DMS114 treated with DMSO at 0.1 percent for 48 hours (cell line): ENCODE measurements around the gene SLC19A1.

Experiments
- DNase-seq: peaks from one replicate; lab custom pipeline; 2025; ENCODE audit not compliant: unreplicated experiment; lab: John Stamatoyannopoulos, UW

SLC19A1 gene

DNA sequence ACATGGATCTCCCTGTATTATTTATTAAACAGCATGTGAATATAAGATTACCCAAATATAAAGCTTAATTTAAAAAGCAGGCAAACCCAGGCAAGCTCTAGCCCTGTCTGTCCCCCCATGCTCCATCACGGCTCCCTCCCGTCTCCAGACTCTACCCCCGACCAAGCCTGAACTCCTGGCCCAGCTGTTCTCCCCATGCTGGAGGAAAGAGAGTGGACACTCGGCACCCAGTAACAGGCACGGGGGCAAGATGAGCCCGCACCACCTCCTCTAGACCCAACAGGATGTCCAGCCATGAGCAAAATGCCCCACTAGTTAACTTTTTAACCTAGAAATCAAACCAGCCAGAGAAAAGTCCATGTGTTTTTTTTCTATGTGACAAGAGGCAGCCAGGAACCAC is 19.3 kb downstream of the SLC19A1 start:
- no peak for DNase-seq

DNA sequence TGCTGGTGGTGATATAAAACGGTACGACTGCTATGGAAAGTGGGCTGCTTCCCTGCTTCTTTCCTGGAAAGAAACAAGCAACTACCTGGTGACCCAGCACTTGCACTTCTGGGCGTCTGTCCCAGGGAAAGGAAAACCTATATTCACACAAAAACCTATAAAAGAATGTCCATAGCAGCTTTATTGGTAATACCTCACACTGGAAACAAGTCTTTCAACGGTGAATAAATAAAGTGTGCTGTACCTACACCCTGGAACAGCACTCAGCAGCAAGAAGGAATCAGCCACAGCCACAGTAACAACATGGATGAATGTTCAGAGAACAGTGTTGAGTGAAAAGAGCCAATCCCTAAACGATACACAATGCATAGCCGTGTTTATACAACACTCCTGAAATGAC is 19.9 kb downstream of the SLC19A1 start:
- no peak for DNase-seq

DNA sequence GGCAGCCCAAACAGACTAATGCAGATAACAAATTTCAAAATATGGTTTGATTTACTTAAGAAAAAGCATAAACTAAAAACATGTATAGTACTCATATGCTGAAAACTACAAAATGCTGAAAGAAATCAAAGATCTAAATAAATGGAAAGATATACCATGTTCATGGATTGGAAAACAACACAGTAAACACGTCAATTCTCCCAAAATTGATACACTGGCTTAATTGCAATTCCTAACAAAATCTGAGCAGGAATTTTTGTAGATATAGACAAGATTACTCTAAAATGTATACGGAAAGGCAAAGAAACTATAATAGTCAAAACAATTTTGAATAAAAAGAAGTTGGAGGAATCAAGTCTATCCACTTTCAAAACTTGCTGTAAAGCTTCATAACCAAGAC is 21.0 kb downstream of the SLC19A1 start:
- no peak for DNase-seq

DNA sequence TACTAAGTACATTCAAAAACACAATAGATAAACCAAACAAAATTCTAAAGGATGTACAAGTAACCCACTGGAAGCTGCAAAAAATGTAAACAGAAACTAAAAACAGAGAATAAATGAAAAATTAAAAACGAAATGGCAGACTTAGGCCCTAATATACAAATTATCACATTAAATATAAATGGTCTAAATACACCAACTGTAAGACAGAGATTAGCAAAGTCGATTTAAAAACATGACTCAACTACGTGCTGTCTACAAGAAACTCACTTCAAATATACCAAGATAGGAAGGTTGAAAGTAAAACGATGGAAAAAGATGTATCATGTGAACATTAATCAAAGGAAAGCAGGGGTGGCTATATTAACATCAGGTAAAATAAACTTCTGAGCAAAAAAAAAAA is 23.1 kb downstream of the SLC19A1 start:
- no peak for DNase-seq

DNA sequence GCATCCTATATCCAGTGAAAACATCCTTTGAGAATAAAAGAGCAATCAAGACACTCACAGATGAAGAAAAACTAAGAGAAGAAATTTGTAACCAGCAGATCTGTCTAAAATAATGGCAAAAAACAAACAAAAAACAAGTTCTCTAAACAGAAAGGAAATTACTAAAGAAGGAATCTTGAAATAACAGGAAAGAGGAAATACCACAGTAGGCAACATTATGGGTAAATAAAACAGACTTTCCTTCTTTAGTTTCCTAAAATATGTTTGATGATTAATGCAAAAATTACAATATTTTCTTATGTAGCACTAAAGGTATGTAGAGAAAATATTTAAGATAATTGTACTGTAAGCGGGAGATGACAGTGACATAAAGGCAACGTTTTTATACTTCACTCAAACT is 23.5 kb downstream of the SLC19A1 start:
- DNase-seq: no peak

DNA sequence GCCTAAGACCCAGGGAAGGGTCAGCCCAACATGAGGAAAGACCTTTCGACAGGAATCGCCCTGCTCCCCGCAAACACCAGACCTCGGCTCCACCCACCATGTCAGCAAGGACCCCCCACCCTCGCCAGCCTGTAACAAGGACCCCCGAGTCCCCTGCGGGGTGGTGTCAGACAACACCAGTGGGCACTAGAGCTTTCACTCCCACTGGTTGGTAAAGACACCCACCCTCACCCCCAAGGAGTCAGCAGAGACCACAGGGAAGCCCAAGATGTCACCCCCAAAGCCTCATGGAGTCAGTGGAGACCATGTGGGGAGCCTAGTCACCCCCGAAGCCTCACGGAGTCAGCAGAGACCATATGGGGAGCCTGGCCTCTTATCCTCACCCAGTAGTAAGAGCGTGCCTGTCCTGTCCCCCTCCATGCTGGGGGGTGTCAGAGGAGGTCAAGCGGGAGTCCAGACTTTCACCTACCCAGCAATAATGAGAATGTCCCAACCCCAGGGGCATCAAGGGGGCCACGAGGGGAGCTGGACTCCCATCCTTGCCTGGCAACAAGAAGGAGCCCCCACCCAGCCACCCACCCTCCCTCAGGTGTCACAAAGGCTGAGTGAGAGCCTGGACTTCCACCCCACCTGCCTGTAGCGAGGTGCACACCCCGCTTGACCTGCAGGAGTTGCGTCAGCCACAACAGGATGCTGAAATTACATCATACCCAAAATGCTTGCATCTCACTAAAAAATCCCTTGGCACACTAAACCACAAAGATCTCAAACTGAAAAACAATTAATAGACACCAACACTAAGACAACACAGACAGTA is 24.8 kb downstream of the SLC19A1 start:
- no peak for DNase-seq

DNA sequence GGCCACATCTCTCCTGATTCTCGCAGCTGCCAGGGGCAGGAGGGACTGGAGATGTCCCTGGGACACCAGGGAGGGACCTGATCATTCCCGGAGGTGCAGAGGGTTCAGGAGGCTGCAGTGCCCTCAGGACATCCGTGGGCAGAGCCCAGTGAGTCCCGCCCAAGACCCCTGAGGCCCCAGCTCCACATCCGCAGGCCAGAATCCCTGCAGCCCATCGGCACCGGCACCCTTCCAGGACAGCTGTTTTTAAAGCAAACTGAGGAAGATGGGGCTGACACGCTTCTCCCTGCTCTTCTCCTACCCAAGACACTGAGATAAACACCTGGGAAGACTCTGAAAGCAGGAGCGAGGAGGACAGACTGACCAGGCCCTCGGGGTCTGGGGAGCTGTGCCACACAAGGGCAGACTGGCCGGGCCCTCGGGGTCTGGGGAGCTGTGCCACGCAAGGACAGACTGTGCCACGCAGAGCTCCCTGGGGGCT is 25.5 kb downstream of the SLC19A1 start:
- DNase-seq: no peak

DNA sequence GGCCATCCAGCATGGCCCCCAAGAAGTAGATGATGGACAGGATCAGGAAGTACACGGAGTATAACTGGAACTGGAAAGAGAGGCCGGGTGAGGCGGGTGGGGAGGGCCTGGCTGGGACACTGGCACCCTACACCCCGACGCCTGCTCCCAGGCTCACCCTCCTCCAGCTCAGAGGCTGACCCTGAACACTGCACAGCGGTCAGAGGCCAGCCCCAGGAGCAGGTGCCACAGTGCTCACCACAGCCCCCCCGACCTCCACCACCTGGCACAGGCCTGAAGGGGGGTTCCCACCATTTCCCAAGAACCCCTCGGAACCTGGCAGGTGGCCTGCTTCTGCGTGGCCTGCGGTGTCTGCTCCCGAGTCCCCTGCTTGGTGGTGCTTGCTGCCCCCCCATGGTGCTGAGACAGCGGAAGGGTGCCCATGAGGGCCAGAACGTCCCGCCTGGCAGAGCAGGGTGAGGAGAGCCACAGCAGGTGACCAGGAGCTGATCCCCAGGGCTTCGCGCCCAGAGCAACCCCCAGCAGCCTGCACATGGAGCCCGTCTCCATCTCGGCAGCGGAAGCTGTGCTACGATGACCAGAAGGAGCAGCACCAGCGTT is 26.1 kb downstream of the SLC19A1 start:
- DNase-seq: no peak

DNA sequence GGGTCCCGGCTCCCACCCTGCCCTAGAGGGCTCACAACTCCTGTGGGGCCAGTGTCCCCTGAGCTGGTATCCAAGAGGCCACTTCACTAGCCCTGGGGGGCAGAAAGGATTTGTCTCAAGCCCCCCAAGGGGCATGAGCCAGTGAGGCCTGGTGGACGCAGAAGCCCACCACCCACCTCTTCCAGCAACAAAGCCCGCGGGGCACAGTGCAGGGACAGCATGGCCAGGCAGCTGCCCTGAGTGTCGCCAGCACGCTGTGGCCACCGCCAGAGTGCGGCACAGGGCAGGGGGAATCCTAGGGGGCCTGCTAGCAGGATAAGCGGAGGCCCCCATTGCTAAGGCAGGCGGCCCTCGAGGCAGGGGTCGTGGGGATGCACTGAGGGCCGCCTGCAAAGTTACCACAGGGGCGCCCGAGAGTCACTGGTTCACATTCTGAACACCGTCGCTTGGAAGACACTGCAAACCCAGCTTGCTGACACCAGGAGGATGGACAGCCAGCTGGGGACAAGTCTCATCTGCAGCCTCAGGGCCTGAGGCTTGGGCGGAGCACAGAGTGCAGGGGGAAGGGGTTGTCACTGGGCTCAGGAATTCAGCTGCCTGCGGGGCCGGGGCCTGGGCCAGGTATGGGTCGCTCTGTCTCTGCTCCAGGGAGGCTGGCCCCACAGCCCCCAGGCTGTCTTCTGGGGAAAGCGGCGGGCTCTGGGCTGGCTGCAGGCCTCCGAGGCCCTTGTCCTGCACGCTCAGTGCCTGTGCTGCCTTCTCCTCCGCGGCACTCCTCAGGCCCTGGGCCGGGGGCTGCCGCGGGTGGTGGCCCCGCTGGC is 26.8 kb downstream of the SLC19A1 start:
- DNase-seq: no peak

DNA sequence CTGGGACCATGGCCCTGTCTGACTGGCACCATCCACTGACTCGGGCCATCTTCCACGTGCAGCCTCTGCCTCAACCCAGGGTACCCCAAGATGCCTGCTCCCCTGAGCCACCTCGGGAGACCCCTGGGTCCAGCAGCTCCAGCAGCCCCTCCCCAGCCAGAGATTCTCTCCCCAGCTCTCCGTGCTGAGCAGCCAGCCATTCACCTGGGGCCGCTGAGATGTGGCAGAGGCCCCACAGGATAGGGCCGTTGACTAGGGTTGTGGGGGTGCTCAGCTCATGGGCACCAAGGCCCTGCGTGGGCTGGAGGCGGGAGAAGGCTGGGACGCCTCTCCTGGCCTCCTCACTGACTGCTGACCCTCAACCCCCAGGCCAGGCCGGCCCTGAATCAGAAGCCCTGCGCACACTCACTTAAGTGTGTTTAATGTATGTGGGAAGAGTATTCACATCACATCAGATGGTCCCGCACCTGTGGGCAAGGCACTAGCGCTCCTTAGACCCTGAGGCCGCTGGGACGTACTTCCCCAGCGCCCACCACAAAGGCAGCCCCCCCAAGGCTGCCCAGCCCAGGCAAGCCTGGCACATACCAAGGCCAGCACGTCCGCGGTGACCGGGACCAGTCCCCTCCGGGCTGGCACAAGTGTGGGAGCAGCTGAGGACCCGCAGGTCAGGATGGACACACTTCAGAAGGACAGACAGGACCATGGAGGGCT is 27.8 kb downstream of the SLC19A1 start:
- no peak for DNase-seq

DNA sequence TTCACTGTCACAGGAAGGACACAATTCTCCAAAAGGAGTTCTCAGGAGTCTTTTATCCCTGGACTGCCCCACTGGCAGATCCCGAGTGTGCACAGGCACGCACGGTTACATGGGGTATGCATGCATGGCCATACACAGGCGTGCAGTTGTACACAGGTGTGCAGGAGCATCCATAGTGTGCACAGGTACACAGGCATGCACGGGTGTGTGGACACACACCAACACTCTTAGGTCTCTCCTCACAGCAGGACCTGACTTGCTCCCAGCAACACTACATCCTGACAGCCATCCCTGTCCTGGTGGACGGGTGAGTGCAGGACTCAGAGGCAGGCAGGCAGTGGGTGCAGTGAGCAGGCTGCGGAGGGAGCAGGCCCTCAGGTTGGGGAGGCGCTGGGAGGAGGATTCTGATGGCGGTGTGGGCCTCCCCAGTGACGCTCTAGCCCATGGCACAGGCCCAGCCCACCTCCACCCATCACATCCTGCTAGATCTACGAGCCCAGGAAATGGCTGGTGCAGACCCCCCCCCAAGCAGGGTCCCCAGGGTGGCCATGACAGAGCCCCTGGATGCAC is 28.4 kb downstream of the SLC19A1 start:
- DNase-seq: no peak

DNA sequence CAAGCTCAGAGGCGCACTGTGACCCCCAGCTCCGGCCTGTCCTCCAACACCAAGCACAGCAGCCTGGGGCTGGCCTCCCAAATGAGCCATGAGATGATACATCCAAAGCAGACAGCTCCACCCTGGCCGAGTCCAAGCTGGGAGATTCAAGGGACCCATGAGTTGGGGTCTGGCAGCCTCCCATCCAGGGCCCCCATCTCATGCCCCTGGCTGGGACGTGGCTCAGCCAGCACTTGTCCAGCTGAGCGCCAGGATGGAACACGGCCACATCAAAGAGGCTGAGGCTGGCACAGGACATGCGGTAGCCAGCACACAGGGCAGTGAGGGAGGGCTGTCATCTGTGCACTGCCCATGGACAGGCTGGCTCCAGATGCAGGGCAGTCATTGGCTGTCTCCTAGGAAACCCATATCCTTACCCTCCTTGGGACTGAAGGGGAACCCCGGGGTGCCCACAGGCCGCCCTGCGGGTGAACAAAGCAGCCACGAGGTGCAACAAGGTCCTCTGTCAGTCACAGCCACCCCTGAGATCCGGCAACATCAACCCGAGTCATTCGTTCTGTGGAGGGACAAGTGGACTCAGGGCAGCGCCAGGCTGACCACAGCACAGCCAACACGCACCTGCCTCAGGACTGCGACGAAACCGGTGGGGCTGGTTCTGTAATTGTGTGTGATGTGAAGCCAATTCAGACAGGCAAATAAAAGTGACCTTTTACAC is 29.1 kb downstream of the SLC19A1 start:
- DNase-seq: no peak

DNA sequence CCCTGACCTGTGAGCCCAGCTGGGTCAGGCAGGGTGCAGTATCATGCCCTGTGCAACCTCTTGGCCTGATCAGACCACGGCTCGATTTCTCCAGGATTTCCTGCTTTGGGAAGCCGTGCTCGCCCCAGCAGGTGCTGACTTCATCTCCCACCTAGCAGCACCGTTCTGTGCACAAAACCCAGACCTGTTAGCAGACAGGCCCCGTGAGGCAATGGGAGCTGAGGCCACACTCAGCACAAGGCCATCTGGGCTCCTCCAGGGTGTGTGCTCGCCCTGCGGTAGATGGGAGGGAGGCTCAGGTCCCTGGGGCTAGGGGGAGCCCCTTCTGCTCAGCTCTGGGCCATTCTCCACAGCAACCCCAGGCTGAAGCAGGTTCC is 29.6 kb downstream of the SLC19A1 start:
- no peak for DNase-seq

DNA sequence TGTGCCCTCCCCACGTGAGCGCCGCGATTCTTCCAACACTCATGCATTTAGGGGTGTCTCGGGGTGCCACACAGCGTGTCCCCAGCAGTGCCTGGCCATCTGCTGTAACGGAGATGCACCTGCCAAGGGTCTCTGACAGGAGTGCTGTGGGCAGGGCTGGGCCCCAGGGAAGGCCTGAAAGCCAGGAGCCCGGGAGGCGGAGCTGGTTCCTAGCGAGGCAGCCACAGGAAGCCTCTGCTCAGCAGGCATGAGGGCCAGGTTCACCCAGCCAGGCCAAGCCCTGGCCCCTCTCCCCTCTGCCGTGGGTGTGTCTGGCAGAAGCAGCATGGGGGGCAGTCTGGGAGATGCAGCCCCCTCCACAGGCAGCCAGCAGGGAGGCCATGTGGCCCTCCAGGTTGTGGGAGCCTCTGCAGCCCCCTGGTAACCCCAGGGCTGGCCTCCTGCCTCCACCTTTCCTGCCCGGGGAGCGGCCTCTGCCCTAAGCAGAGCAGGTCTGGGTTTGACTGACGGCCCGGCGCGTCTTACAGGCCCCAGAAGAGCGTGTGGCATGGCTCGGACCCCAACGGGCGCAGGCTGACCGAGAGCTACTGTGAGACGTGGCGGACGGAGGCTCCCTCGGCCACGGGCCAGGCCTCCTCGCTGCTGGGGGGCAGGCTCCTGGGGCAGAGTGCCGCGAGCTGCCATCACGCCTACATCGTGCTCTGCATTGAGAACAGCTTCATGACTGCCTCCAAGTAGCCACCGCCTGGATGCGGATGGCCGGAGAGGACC is 30.4 kb downstream of the SLC19A1 start:
- DNase-seq: no peak

DNA sequence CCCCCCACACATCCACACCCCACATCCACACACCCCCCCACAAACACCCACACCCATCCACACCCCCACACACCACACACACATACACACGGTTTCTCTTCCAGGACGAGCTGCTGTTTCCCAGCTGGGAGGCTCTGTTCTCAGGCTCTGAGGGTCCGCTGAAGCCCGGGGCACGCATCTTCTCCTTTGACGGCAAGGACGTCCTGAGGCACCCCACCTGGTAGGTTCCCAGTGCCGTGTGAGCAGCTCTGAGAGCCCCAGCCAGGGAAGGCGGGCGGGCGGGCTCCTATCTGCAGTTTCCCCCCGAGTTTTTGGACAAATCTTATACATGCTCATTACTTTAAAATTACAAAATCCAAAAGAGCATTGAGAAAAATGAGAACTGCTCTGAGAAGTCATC is 31.2 kb downstream of the SLC19A1 start:
- DNase-seq: no peak

DNA sequence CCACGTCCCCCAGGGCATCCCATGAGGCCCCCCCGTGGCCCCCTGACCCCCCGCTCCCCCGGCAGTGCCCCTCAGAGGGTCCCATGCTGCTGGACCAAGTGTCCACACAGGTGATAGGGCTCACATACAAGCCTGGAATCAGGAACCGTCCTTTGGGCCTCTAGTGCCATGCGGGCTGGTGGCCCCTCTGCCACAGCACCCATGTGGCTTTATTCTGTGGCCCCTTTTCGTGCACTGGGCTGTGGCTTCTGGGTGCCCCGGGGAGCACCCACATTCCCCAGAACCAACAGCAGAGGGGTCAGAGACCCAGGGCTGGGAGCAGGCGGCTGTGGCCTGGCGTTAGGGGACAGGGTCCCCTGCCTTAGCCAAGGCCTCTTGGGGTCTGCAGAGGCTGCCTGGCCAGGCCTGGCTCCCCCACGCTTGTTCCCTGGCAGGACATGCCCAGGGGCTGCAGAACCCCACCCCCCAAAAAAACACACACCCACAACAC is 31.7 kb downstream of the SLC19A1 start:
- no peak for DNase-seq

DNA sequence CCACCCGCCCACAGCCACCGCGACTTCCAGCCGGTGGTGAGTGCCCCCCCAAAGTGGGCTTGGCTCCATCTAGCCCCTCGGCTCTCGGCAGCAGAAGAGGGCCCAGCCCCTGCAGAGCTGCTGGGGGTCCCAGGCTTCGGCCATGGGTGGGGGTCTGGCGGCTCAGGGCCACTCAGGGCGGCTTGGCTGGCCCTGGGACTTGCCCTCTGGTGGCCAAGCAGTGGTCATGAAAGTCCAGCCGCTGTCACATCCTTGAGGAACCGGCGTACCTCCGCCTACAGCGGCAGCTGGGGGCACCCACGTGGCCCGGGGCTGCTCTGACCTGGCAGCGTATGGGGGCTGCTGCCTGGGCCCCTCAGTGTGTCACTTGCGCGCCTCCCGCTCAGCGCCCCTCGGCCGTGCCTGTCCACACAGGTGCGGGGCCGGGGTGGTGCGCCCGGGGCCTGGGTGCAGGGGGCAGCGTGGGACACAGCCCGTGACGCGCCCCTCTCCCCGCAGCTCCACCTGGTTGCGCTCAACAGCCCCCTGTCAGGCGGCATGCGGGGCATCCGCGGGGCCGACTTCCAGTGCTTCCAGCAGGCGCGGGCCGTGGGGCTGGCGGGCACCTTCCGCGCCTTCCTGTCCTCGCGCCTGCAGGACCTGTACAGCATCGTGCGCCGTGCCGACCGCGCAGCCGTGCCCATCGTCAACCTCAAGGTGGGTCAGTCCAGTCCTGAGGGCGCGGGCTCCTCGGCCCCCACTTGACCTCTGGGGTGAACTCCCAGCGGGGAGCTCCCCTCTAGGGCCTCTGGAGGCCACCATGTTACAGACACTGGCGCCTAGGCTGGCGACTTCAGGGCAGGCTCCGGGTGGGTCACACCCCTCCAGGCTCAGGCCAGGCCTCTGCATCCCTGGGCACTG is 32.4 kb downstream of the SLC19A1 start:
- no peak for DNase-seq
